GM18508 (cell line): ENCODE measurements around the gene CCDC154.

ENCODE experiments used
- ATAC-seq: cut with Tn5 transposase; IDR thresholded peaks from one replicate; pipeline ENCODE4 v1.9.1; 2021; ENCODE audit warnings: moderate number of reproducible peaks; ENCODE audit not compliant: insufficient read depth, unreplicated experiment

CCDC154 gene

GRCh38 chr16:1425616-1426370 is 18.6 kb downstream of the CCDC154 start:
- ATAC-seq: no peak

- no peak for ATAC-seq
Measured at GRCh38 chr16:1424028-1424427, 20.3 kb downstream of the CCDC154 start.

DNA sequence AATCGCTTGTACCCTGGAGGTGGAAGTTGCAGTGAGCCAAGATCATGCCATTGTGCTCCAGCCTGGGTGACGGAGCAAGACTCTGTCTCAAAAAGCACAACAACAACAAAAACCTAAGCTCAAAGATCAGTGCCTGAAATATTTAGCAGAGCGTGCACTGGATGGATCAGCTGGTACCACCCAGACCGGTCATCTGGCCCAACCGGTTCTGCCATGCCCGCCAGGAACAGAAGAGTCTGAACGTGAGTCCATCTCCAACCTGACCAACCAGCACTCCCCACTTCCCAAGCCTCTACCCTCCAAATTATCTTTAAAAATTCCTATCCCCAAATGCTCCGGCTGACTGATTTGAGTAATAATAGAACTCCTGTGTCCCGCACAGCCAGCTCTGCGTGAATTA is 22.3 kb downstream of the CCDC154 start:
- no peak for ATAC-seq

DNA sequence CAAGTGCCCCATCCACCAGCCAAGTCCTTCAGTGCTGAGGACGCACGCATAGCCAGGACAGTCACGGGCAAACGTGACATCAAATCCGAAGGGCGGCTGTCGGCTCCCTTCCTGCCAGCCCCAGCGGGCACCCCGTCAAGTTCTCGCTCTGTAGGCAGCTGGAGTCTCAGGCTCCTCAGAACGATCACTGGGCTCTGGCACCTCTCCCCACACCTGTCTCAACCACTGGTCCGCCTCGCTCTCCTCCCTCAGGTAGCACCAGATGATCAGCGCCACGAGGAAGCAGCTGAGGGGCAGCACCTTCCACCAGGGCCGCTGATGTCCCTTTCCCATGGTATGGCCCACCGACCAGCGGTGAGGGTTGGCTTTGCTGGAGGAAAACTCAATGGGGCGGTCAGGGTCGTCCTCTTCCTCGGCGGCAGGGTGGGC is 24.2 kb downstream of the CCDC154 start:
- peak; percentile 4 for ATAC-seq

DNA sequence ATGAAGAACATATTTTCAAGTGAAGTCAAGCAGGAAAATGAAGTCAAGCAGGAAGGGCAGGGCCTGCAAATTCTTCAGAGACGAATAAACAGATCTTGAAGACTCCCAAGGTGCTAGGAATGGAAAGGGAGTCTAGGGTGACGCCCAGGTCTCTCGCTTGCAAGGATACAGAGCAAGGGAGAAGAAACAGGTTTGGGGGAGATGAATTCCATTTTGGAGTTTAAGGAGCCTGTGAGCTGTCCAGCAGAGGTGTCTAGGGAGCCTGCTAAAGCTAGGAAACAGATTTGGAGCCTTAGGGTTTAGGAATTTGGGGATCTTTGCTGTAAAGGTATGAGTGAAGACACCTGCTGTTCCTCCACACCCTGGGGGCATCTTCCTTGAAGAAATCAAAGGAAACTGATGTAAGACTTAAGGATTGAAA is 27.8 kb downstream of the CCDC154 start:
- no peak for ATAC-seq

DNA sequence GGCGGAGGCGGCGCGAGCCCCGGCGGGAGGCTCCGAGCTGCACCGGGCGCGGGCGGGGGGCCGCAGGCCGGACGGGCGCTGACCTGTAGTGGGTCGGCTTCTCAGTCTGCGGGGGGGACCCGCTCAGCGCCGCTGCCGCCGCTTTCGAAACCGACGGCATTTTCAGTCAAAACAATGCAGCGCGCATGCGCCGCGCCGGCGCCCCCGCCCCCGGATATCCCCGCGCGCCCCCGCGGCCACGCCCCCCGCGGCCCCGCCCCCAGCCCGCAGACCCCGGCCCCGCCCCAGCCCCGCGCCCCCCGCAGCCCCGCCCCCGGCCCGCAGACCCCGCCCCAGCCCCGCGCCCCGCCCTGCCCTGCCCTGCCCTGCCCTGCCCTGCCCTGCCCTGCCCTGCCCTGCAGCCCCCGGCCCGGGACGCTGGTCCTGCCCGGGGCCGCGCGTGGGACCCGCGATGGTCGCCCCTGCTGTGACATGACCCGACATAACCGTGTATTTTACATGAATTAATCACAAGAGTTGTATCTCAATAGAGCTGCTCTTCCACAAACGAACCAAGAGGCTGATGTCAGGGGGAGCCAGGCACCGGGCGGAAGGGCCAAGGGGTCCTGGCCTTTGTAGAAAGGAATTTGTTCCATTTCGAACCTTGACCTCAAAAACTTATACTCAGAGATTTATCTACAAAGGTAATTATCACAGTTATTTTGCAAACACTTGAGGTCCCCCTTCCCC is 29.7 kb downstream of the CCDC154 start, which contains the start of gene UNKL:
Gene UNKL (minus strand): TSS at position 173 of the 729 bp plus-strand sequence. CDS start 13 bp downstream, at position 160.
- no peak for ATAC-seq

GRCh38 chr16:1413684-1414531 is 30.4 kb downstream of the CCDC154 start:
- ATAC-seq: no peak

GRCh38 chr16:1412847-1413246 is 31.5 kb downstream of the CCDC154 start:
- ATAC-seq: no peak

GRCh38 chr16:1408171-1408837 is 36.1 kb downstream of the CCDC154 start:
- no peak for ATAC-seq

DNA sequence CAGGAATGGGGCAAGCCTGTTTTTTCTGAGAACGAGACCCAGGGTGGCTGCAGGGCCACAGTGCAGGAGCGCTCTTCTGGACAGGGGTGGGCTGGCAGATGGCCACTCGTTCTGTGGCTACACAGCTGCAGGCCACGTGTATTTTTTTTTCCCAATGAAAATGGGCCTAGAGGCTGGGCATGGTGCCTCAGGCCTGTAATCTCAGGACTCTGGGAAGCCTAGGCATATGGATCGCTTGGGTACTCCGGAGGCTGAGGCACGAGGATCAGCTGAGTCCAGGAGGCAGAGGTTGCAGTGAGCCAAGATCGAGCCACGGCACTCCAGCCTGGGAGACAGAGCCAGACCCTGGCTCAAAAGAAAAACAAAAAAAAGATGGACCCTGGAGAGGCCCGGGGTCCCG is 36.6 kb downstream of the CCDC154 start:
- ATAC-seq: no peak

DNA sequence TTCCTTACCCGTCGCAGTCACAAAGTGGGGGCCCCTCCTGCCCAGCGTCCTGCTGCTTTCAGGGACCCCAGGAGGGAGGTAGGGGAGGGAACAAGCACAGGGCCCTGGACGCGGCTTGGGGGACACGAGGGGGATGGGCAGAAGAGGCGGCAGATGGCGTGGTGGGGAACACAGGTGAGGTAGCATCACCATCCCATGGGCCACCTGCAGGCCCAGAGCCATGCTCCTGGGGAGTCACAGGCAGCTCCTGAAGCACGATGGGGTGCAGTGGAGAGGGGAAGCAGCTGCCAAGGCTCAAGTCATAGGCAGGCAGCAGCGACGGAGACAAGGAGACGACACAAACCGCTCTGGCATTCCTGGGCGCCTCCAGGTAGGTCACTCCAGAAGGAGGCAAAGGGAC is 40.6 kb downstream of the CCDC154 start:
- ATAC-seq: no peak

DNA sequence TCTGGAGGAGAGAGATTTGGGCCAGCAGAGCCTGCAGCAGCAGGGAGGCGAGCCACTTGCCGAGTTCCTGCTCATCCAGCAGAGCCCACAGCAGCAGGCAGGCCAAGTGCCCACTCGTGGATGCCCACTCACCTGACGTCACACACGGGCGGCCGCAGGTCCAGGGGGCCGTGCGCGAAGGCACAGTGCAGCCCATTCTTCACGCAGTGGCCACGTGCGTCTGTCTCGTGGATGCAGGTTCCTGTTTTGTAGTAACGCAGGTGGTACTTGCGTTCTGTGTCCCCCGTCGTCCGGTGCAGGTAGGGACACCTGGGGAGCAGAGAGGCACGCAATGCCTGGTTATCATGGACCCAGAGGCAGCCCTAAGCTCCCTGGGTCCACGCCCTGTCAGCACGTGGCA is 41.3 kb downstream of the CCDC154 start:
- ATAC-seq: no peak

DNA sequence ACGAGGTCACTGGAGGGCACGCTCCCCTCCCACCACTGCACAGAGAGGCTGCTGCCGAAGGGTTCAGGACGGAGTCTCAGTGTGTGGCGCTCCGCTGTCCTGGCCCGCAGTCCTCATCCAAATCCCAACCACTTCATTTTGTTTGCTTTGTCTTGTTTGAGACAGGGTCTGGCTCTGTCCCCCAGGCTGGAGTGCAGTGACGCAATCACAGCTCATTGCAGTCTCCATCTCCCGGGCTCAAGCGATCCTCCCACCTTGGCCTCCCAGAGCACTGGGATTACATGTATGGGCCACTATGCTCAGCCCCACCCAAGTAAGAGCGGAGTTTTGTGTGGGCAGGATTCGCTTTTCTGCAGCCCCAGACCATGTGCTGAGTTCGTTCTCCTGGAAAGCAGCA is 42.6 kb downstream of the CCDC154 start:
- ATAC-seq: no peak

GRCh38 chr16:1401061-1401757 is 43.1 kb downstream of the CCDC154 start:
- ATAC-seq: no peak

DNA sequence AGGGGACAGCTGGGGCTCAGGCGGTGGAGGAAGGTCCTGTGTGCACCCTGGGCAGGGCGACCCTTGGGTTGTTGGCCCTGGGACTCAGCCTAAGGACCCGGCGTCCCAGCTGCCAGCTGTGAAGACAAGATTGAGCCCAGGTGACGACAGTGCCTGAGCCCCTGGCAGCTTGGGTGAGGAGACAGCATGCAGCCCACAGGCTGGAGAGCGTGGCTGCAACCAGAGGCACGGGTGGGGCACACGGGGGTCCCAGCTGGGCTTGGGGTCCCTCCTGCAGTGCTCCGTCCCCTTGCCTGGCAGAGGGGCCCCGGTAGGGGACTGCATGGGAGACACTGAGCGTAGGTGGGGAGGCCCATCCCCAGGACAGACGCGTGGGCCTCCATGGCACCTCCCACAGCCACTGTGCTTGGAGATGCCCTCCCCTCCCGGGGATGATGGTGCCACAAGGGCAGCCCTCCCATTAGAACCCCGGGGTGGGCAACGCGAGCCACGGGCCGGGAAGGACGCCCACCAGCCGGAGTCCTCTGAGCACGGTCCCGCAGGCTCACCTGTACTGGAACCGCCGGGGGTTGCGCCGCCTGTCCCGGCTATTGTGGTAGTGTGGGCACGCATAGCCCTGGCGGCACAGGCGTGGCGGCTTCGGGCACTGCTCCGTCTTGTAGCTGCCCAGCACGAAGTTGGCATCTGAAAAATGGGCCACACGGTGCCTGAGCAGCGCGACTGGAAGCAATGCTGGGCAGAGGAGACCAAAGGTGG is 45.4 kb downstream of the CCDC154 start:
- no peak for ATAC-seq

- no peak for ATAC-seq
Measured at GRCh38 chr16:1398351-1398750, 46.0 kb downstream of the CCDC154 start.

DNA sequence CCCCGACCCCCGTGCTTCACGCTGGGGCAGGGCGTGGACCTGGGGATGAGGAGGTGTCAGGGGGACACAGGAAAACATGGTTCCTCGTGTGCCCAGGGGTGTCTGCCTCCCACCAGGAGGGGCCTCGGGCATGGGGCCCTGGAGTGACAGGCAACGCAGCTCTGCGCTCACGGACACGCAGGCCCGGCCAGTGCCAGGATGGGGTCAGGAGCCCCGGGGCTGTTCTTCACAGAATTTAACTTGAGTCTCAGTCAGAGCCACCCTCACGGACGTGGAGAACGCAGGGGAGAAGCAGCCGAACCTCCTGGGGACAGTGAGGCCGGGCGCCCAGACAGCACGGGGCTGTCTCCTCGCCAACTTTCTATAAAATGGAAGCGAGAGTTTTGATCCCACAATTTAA is 46.6 kb downstream of the CCDC154 start:
- no peak for ATAC-seq

GRCh38 chr16:1395444-1396031 is 48.8 kb downstream of the CCDC154 start:
- ATAC-seq: no peak
